Neural progenitor cell (in vitro differentiated cells): ENCODE results near the gene HSPA12A. TPM values are rescaled to one million over a fixed set of nuclear protein-coding genes. Genes with fewer than 3 reads are reported as not detected.

Source experiments
- DNase-seq: peaks from one replicate; pipeline ENCODE4 v3.0.0-alpha.2; 2016; ENCODE audit warnings: low spot score
- H2AFZ ChIP-seq: fragments of 200-600 bp; sonication (generic); replicated peaks from 2 replicates; pipeline ENCODE4 v1.6.1; 2016; ENCODE audit warnings: antibody characterized with exemption
- H3F3A ChIP-seq: fragments of 200-600 bp; sonication (generic); 2 replicates; pipeline ENCODE4 v1.6.1; 2016; ENCODE audit warnings: antibody characterized with exemption, low read depth
- H3K27ac ChIP-seq: fragments of 200-600 bp; sonication (generic); 2 replicates; pipeline ENCODE4 v1.5.1; 2016; ENCODE audit warnings: mild to moderate bottlenecking
- H3K27me3 ChIP-seq: fragments of 200-600 bp; sonication (generic); 2 replicates; pipeline ENCODE4 v1.6.1; 2016; ENCODE audit warnings: mild to moderate bottlenecking, moderate library complexity
- H3K36me3 ChIP-seq: fragments of 200-600 bp; sonication (generic); 2 replicates; pipeline ENCODE4 v1.5.1; 2016
- H3K4me1 ChIP-seq: fragments of 200-600 bp; sonication (generic); 2 replicates; pipeline ENCODE4 v1.6.1; 2016; ENCODE audit warnings: mixed run types
- H3K4me2 ChIP-seq: fragments of 200-600 bp; sonication (generic); 2 replicates; pipeline ENCODE4 v1.6.1; 2016
- H3K4me3 ChIP-seq: fragments of 200-600 bp; sonication (generic); 2 replicates; pipeline ENCODE4 v1.5.1; 2016
- H3K79me2 ChIP-seq: fragments of 200-600 bp; sonication (generic); 2 replicates; pipeline ENCODE4 v1.6.1; 2016; ENCODE audit warnings: low read depth
- H3K9ac ChIP-seq: fragments of 200-600 bp; sonication (generic); 2 replicates; pipeline ENCODE4 v1.6.1; 2016
- H3K9me3 ChIP-seq: fragments of 200-600 bp; sonication (generic); 2 replicates; pipeline ENCODE4 v1.5.1; 2016; ENCODE audit warnings: low read depth
- H4K20me1 ChIP-seq: fragments of 200-600 bp; sonication (generic); 2 replicates; pipeline ENCODE4 v1.6.1; 2016; ENCODE audit warnings: low read depth
- H3K27ac Mint-ChIP-seq: 3 replicates; pipeline ENCODE4 v1.8.0; 2021; ENCODE audit warnings: mixed read lengths
- H3K27me3 Mint-ChIP-seq: 2 replicates; pipeline ENCODE4 v1.8.0; 2022; ENCODE audit warnings: low read depth, mild to moderate bottlenecking, inconsistent platforms, moderate library complexity, mixed read lengths; ENCODE audit not compliant: insufficient read depth
- H3K36me3 Mint-ChIP-seq: 3 replicates; pipeline ENCODE4 v1.8.0; 2021; ENCODE audit warnings: mixed read lengths
- H3K4me1 Mint-ChIP-seq: 3 replicates; pipeline ENCODE4 v1.8.0; 2021; ENCODE audit warnings: mixed read lengths
- H3K4me3 Mint-ChIP-seq: 3 replicates; pipeline ENCODE4 v1.8.0; 2021; ENCODE audit warnings: mild to moderate bottlenecking, moderate library complexity, mixed read lengths
- H3K9me3 Mint-ChIP-seq: 3 replicates; pipeline ENCODE4 v1.8.0; 2020; ENCODE audit warnings: mixed read lengths
- EZH2 ChIP-seq: fragments of 200-600 bp; sonication (generic); IDR thresholded peaks from 2 replicates; pipeline ENCODE4 v1.6.1; 2017; ENCODE audit warnings: antibody characterized with exemption, mild to moderate bottlenecking, moderate library complexity
- EZH2phosphoT487 ChIP-seq: fragments of 200-600 bp; sonication (generic); IDR thresholded peaks from 2 replicates; pipeline ENCODE4 v1.6.1; 2017; ENCODE audit warnings: antibody characterized with exemption
- total RNA-seq: library from RNA; depleted of rRNA; stranded (reverse); fragments of >200 nt; gene quantifications from 2 replicates; pipeline ENCODE4 v1.2.3, GENCODE V29; 2015; ENCODE audit warnings: low replicate concordance
- TF ChIP-seq, protein P1 (sequence below): fragments of 200-600 bp; sonication (generic); IDR thresholded peaks from 2 replicates; pipeline ENCODE4 v1.5.1; 2017; ENCODE audit warnings: antibody characterized with exemption, mild to moderate bottlenecking

HSPA12A gene
- total RNA-seq, 1 donor from 2014 or later, result 5.6 TPM

DNA sequence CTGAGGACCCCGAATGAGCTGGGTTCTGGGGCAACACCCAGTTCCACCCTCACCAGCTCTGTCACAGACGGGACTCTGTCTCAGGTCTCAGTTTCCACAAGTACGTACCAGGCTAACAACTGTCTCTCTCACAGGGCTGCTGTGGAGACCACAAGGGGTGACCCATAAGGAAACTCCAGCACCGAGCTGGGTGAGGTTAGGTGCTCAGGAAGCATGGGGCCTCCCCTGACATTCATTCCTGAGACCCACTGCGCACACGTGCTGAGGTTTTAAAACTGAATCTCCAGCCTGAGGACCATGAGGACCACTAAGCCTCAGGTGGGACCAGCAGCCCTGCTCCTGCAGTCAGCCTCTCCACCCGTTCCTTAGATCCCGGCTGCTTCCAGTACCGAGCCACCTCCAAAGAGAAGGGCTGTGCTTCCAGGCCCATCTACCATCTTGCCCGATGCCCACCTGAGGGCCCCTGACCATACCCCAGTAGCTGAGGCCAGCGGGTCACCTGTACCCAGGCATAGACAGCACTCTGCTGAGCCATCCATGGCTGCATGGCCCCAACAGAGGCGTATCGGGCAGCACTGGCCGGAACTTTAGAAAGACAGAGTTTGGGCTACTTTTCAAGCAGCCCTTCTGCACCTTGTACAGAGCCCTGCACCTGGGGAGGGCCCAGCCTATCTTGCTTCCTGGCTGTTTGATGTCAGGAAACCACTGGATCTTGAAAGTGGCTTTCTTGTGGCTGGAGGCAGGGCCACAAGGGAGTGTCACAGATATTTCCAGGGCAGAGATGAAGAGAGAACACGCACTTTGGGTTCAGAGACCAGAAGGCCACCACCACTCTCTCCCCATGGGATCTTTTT is 18.7 kb downstream of the HSPA12A start:
- Histone ChIP-seq H2AFZ (no peak overlapping the region), H4K20me1 (no peaks in the 10 kb centered on the region), H3K4me1 (peaks cover 17% of the 10 kb centered on the region), H3K27me3 (no peaks in the 10 kb centered on the region), H3K4me3 (no peak overlapping the region), H3K79me2 (no peaks in the 10 kb centered on the region), H3K9ac (no peak overlapping the region), H3K36me3 (no peaks in the 10 kb centered on the region), H3K4me2 (no peak overlapping the region), H3F3A (peaks cover 15% of the 10 kb centered on the region), H3K9me3 (no peaks in the 10 kb centered on the region), H3K27ac (no peak overlapping the region)
- Mint-ChIP-seq H3K27me3 (peaks cover 3% of the 10 kb centered on the region), H3K36me3 (no peaks in the 10 kb centered on the region), H3K9me3 (no peaks in the 10 kb centered on the region), H3K4me1 (peaks cover 28% of the 10 kb centered on the region), H3K27ac (no peak overlapping the region), H3K4me3 (no peak overlapping the region)
- no peak for DNase-seq
- TF ChIP-seq EZH2 (no peak), EZH2phosphoT487 (no peak)
- TF ChIP-seq, protein P1, sequence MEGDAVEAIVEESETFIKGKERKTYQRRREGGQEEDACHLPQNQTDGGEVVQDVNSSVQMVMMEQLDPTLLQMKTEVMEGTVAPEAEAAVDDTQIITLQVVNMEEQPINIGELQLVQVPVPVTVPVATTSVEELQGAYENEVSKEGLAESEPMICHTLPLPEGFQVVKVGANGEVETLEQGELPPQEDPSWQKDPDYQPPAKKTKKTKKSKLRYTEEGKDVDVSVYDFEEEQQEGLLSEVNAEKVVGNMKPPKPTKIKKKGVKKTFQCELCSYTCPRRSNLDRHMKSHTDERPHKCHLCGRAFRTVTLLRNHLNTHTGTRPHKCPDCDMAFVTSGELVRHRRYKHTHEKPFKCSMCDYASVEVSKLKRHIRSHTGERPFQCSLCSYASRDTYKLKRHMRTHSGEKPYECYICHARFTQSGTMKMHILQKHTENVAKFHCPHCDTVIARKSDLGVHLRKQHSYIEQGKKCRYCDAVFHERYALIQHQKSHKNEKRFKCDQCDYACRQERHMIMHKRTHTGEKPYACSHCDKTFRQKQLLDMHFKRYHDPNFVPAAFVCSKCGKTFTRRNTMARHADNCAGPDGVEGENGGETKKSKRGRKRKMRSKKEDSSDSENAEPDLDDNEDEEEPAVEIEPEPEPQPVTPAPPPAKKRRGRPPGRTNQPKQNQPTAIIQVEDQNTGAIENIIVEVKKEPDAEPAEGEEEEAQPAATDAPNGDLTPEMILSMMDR, result no peak

GRCh38 chr10:116722736-116723427 is 19.5 kb downstream of the HSPA12A start:
- H3K4me1 Mint-ChIP-seq, result peaks cover 28% of the 10 kb centered on the region
- H3K36me3 ChIP-seq, result no peaks in the 10 kb centered on the region
- no peaks in the 10 kb centered on the region for H3K9me3 Mint-ChIP-seq
- H2AFZ ChIP-seq, result no peak overlapping the region
- H4K20me1 ChIP-seq, result no peaks in the 10 kb centered on the region
- TF ChIP-seq EZH2phosphoT487 (no peak), EZH2 (no peak)
- TF ChIP-seq, protein P1, result no peak
- no peaks in the 10 kb centered on the region for H3K36me3 Mint-ChIP-seq
- H3F3A ChIP-seq, result peaks cover 15% of the 10 kb centered on the region
- H3K9me3 ChIP-seq, result no peaks in the 10 kb centered on the region
- no peak for DNase-seq
- H3K4me3 Mint-ChIP-seq, result no peak overlapping the region
- H3K4me1 ChIP-seq, result peaks cover 17% of the 10 kb centered on the region
- no peak overlapping the region for H3K4me2 ChIP-seq
- peaks cover 3% of the 10 kb centered on the region for H3K27me3 Mint-ChIP-seq
- H3K27me3 ChIP-seq, result no peaks in the 10 kb centered on the region
- H3K9ac ChIP-seq, result no peak overlapping the region
- no peak overlapping the region for H3K27ac ChIP-seq
- H3K27ac Mint-ChIP-seq, result no peak overlapping the region
- H3K4me3 ChIP-seq, result no peak overlapping the region
- no peaks in the 10 kb centered on the region for H3K79me2 ChIP-seq

GRCh38 chr10:116721547-116722392 is 20.6 kb downstream of the HSPA12A start:
- Histone ChIP-seq H2AFZ (no peak overlapping the region), H3K27me3 (no peaks in the 10 kb centered on the region), H3K4me3 (no peak overlapping the region), H3K9ac (no peak overlapping the region), H3K36me3 (no peaks in the 10 kb centered on the region), H3K4me1 (peaks cover 17% of the 10 kb centered on the region), H3K27ac (no peak overlapping the region), H3K4me2 (peak overlapping the region; percentile 40), H3K79me2 (no peaks in the 10 kb centered on the region), H3F3A (peaks cover 15% of the 10 kb centered on the region), H3K9me3 (no peaks in the 10 kb centered on the region), H4K20me1 (no peaks in the 10 kb centered on the region)
- Mint-ChIP-seq H3K4me1 (peaks cover 28% of the 10 kb centered on the region), H3K9me3 (no peaks in the 10 kb centered on the region), H3K27ac (peak overlapping the region; percentile 86), H3K36me3 (no peaks in the 10 kb centered on the region), H3K4me3 (no peak overlapping the region), H3K27me3 (peaks cover 3% of the 10 kb centered on the region)
- DNase-seq, result peak; percentile 60
- TF ChIP-seq EZH2phosphoT487, result no peak
- TF ChIP-seq, protein P1, result no peak
- no peak for TF ChIP-seq EZH2
